CD4-positive, alpha-beta T cell treated with Interleukin-4 for 1 hour (primary cell): ENCODE data around the gene LATS2.
"Not testable (repeated sequence)": the region's sequence is repeated elsewhere in the genome, so short reads cannot be mapped to it uniquely, and the experiment has no call there.

Source experiments
- DNase-seq, 2 donors: peaks; one replicate each; pipeline ENCODE4 v3.0.0-alpha.2; 2020 to 2022

The LATS2 gene

GRCh38 chr13:21075011-21075378 lies 13.6 kb upstream of the LATS2 start:
- peak; percentile 38 to 42 for DNase-seq

- no peak for DNase-seq
Measured at GRCh38 chr13:21074546-21074945, 13.2 kb upstream of the LATS2 start.

- no peak for DNase-seq
Measured at GRCh38 chr13:21071924-21072323, 10.5 kb upstream of the LATS2 start.

- DNase-seq: no peak
Measured at GRCh38 chr13:21071015-21071414, 9.6 kb upstream of the LATS2 start.

- no peak for DNase-seq
Measured at GRCh38 chr13:21069561-21070004, 8.2 kb upstream of the LATS2 start.

- DNase-seq: no peak
Measured at GRCh38 chr13:21067848-21068247, 6.5 kb upstream of the LATS2 start.

GRCh38 chr13:21066946-21067345 lies 5.6 kb upstream of the LATS2 start:
- DNase-seq: no peak

DNA sequence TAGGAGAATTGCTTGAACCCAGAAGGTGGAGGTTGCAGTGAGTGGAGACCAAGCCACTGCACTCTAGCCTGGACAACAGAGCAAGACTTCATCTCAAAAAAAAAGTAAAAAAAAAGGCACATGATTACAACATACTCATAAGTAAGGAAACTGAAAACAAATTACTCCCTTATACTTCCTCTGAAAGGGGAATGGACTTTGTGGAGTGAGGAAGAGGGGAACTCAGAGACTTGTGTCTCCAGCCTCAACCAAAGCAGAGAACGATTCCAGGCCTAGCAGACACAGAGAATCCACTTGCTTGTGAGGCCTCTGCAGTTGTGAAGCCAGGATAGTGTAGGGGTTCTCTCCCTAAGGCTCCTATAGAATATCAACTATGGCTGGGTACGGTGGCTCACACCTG lies 4.3 kb upstream of the LATS2 start:
- DNase-seq: no peak

GRCh38 chr13:21063031-21063430 lies 1.6 kb upstream of the LATS2 start:
- no peak for DNase-seq

- DNase-seq: no peak
Measured at GRCh38 chr13:21060338-21061028, 903 bp downstream of the LATS2 start.

- DNase-seq: no peak
Measured at GRCh38 chr13:21059641-21060337, 1.6 kb downstream of the LATS2 start.

- no peak for DNase-seq
Measured at GRCh38 chr13:21058361-21058760, 3.0 kb downstream of the LATS2 start.

- DNase-seq: no peak
Measured at GRCh38 chr13:21055511-21056045, 5.8 kb downstream of the LATS2 start.

GRCh38 chr13:21055016-21055415 lies 6.4 kb downstream of the LATS2 start:
- no peak for DNase-seq

- DNase-seq: no peak
Measured at GRCh38 chr13:21054313-21054712, 7.1 kb downstream of the LATS2 start.

GRCh38 chr13:21053231-21053630 lies 8.2 kb downstream of the LATS2 start:
- no peak for DNase-seq

DNA sequence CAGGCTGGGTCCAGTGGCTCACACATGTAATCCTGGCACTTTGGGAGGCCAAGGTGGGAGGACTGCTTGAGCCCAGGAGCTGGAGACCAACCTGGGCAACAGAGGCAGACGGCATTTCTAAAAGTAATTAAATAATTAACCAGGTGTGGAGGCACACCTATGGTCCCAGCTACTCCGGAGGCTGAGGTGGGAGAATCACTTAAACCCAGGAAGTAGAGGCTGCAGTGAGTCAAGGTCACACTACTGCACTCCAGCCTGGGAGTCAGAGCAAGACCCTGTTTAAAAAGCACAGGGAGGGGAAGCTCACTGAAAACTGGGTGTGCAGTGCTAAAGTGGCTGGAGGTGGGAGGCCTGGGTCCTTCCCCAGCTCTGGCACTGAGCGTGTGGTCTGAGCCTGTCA lies 9.7 kb downstream of the LATS2 start:
- DNase-seq: no peak

- DNase-seq: no peak
Measured at GRCh38 chr13:21050288-21051197, 10.8 kb downstream of the LATS2 start.

DNA sequence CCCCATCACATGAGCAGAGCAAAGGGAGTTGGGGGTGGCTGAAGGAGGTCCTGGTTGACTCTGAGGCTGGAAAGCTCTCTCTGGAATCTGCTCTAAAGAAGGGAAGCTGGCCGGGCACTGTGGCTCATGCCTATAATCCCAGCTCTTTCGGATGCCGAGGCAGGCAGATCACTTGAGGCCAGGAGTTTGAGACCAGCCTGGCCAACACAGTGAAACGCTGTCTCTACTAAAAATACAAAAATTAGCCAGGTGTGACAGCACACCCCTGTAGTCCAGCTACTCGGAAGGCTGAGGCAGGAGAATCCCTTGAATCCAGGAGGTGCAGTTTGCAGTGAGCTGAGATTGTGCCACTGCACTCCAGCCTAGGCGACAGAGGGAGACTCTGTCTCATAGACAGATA lies 11.7 kb downstream of the LATS2 start:
- DNase-seq: not testable (repeated sequence)

DNA sequence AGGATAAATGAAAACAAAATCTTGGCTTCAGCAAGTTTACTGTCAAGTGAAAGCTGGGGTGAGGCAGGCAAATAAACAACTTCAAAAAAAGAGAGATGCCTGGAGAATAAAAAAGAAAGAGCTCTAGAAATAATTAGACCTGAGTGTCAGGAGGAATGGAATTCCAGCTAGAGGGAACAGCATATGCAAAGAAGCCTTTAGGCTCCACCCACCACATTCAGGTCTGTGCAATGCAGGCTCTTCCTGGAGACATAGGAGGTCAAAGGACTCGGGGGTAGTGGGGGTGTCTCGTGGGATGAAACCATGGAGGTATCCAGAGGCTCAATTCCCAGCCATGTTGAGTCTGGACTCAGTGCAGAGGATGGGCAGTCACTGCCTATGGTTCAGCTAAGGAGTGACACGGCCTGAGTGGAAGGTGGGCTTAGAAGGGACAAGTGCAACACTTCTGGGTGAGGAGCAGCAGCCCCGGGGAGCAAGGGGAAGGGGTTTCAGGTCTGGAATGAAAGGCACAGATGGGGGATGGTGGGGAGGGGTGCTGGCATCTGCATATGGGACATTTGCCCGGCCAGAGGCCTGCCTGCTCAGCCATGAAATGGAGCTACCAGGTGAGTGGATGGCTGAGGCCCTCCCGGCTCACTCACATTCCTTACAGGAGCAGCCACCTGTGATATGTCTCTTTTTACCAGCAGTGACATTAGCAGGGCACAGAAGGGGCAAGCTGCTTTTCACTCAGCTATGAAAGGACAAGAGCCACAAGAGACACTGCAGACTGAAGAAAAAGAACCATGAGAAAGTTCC lies 12.3 kb downstream of the LATS2 start:
- DNase-seq: no peak

DNA sequence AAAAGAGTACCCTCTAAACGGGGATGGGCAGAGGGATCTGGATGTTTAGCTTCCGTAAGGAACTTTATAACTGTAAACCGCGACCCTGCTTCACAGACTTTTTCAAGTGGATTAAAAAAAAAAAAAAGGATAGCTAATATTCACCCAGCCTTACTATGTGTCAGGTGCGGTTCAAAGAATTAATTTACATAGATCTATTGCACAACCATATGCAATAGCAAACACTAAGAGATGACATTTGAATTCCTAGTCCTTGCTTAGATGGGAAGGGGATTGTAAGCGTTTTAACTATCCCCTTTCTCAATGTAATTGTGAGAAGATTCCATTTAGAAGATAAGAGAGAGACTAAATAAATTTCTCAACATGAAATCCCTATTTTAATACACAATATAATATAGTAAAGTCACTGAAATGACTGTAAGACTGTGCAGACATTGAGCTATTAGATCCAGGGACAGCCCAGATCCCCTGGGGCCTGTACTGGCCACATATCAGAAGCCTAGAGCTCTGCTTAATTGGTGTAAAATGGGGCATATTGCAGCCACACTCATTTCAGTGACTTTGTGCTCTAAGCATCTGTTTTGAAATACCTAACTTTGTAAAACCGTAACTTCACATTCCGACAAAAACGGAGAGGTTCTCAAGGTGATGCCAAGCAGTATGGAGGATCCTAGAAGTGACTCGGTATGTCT lies 13.6 kb downstream of the LATS2 start:
- DNase-seq: no peak

- DNase-seq: no peak
Measured at GRCh38 chr13:21047087-21047486, 14.3 kb downstream of the LATS2 start.
